GM18498 (cell line): ENCODE results near the gene FBXO11.
"Not testable (repeated sequence)": the region's sequence is repeated elsewhere in the genome, so short reads cannot be mapped to it uniquely, and the experiment has no call there.

Experiments
- ATAC-seq: cut with Tn5 transposase; IDR thresholded peaks from one replicate; pipeline ENCODE4 v1.9.1; 2021; ENCODE audit warnings: mild to moderate bottlenecking, moderate library complexity; ENCODE audit not compliant: unreplicated experiment

The FBXO11 gene

GRCh38 chr2:47899915-47900816 is 6.1 kb downstream of the FBXO11 start:
- no peak for ATAC-seq

- ATAC-seq = no peak
Measured at GRCh38 chr2:47897883-47898731, 8.2 kb downstream of the FBXO11 start.

GRCh38 chr2:47897191-47897882 is 9.0 kb downstream of the FBXO11 start:
- not testable (repeated sequence) for ATAC-seq

- ATAC-seq = no peak
Measured at GRCh38 chr2:47896450-47896968, 9.8 kb downstream of the FBXO11 start.

GRCh38 chr2:47893771-47894170 is 12.5 kb downstream of the FBXO11 start:
- no peak for ATAC-seq

GRCh38 chr2:47892338-47892730 is 14.0 kb downstream of the FBXO11 start:
- ATAC-seq = no peak

DNA sequence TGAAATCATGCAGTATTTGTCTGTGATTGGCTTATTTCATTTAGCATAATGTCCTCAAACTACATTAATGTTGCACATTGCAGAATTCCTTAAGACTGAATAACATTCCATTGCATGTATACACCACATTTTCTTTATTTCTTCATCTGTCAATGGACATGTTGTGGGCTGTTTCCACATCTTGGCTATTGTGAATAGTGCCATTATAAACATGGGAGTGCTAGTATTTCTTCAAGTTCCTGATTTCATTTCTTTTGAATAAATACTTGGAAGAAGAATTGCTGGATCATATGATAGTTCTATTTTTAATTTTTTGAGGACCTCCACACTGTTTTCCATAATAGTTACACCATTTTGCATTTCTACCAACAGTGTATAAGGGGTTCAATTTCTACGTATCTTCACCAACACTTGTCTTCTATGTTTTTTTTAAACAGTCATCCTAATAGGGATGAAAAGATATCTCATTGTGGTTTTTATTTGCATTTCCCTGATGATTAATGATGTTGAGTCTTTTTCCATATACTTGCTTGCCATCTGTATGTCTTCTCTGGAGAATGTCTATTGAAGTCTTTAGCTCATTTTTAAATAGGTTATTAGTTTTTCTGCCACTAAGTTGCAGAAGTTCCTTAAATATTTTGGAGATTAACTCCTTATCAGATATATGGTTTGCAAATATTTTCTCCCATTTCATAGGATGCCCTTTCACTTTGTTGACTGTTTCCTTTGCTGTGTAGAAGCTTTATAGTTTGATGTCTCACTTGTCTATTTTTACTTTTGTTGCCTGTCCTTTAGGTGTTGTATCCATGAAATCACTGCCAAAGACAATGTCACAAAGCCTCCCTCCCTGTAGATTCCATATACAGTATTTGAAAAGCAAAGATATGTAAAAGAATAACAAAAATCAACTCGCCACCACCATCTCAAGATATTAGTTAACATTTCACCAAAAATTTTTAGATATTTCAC is 14.6 kb downstream of the FBXO11 start:
- ATAC-seq = no peak

GRCh38 chr2:47890711-47891368 is 15.5 kb downstream of the FBXO11 start:
- ATAC-seq = no peak

DNA sequence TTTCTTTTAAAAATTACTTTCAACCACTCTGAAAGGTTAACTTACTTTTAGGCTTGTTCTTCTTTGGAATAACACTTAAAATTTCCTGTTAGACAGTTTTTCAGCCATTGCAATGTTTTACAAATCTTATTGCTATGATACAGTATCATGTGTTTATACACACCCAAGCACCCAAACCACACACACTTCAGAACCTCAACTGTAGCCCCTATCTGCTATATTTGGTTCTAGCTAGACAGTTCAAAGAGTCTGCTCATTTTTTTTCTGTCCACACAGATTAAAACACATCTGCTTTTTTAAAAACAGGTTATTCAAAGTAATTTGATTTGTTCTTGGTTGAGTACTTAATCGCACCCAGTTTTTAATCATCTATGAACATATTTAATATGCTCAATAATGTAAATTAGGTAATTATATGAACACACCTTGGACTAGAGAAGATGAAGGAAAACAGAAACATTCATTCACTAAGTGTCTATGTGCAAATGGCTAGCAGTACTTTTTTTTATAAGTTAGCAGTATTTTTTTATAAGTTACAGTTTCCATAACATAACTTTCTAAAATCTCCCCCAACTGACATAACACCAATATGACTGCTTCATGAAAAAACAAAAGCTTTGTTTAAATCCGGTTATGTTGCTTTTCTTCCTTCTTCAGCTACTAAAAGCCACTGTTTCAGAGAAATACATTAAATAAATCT is 17.6 kb downstream of the FBXO11 start:
- ATAC-seq = peak; percentile 63

DNA sequence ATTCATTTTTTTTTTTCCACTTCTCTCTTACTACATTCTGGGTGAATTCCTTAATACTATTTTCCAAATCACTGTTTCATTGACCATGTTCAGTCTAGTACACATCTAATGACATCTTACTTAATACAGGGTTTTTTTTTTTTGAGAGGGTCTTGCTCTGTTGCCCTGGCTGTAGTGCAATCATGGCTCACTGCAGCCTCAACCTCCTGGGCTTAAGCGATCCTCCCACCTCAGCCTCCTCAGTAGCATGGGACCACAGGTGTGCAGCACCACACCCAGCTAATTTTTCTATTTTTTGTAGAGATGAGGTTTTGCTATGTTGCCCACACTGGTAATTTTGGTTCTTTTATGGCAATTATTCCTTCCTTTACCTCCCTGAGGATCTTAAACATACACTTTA is 29.4 kb downstream of the FBXO11 start:
- ATAC-seq = no peak

GRCh38 chr2:47872941-47873340 is 33.4 kb downstream of the FBXO11 start:
- no peak for ATAC-seq

- ATAC-seq = no peak
Measured at GRCh38 chr2:47870641-47871540, 35.4 kb downstream of the FBXO11 start.

DNA sequence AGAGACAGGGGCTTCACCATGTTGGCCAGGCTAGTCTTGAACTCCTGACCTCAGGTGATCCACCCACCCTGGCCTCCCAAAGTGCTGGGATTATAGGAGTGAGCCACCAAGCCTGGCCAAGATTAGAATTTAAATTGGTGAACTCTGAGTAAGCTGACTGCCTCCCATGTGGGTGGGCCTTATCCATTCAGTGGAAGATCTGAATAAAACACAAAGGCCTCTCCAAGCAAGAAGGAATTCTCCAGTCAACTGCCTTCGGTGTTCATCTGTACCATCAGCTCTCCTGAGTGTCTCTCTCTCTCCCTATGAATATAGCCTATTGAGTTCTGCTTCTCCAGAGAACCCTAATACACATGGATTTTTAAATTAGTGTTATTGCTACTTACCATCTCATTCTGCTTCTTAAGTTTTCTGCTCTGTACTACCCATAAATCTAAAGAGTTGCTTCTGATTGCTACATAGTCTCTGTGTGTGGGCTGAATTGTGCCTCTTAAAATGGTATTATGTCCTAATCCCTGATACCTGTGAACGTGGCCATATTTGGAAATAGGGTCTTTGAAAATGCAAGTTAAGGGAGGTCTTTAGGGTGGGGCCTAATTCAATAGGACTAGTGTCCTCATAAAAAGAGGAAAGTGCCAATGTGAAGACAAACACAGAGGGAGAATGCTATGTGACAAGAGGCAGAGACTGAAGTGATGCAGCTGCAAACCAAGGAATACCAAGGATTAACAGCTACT is 36.3 kb downstream of the FBXO11 start:
- ATAC-seq = no peak

DNA sequence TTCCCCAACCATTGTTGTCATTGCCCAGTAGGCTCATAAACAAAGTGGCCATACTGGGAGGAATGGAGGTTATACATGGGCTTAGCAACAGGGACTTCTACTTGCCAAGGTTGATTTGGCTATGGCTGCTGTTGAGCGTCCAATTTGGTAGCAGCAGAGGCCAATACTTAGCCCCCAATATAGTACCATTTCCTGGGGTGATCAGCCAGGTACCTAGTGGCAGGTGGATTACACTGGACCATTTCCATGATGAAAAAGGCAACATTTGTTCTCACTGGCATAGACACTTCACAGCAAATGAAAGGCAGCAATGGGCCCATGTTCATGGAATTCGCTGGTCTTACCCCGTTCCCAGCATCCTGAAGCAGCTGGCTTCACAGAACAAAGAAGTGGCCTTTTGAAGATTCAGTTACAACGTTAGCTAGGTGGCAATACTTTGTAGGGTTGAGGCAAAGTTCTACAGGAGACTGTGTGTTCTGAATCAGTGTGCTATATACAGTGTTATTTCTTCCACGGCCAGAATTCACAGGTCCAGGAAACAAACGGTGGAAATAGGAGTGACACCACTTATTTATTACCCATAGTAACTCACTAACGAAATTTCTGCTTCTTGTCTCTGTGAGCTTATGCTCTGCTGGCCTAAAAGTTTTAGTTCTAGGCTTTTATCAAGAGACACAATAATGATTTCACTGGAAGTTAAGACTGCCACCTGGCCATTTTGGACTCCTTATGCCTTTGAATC is 37.5 kb downstream of the FBXO11 start:
- no peak for ATAC-seq

- ATAC-seq = no peak
Measured at GRCh38 chr2:47867205-47867604, 39.1 kb downstream of the FBXO11 start.

- no peak for ATAC-seq
Measured at GRCh38 chr2:47864566-47864965, 41.7 kb downstream of the FBXO11 start.
